NCI-H2107 treated with DMSO at 0.1 percent for 48 hours (cell line): ENCODE measurements around the gene C17orf75.
A peak's percentile ranks its signal among the peaks of the same experiment; 100 is the strongest.
"Not testable (repeated sequence)": the region's sequence is repeated elsewhere in the genome, so short reads cannot be mapped to it uniquely, and the experiment has no call there.

Experiments
- DNase-seq: peaks from one replicate; lab custom pipeline; 2025; ENCODE audit not compliant: unreplicated experiment; lab: John Stamatoyannopoulos, UW

The C17orf75 gene

DNA sequence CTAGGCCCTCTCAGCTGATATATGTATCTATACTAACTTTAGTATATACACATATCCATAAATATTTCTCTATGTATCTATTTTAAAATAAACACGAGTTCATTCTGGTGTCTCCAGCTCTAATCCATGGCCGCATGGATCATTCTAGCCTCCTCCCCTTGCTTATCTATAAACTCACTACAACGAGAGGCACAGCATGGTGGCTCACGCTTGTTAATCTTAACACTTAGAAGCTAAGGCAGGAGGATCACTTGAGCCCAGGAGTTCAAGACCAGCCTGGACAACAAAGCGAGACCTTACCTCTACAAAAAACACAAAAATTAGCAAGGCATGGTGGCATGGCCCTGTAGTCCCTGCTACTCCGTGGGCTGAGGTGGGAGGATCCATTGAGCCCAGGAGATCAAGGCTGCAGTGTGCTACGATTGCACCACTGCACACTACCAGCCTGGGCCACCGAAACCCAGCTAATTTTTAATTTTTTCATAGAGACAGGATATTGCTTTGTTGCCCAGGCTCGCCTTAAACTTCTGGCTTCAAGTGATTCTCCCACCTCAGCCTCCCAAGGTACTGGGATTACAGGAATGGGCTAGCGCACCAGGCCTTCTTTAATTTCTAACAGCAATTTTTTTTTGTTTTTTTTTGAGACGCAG is 4.1 kb upstream of the C17orf75 start:
- no peak for DNase-seq

DNA sequence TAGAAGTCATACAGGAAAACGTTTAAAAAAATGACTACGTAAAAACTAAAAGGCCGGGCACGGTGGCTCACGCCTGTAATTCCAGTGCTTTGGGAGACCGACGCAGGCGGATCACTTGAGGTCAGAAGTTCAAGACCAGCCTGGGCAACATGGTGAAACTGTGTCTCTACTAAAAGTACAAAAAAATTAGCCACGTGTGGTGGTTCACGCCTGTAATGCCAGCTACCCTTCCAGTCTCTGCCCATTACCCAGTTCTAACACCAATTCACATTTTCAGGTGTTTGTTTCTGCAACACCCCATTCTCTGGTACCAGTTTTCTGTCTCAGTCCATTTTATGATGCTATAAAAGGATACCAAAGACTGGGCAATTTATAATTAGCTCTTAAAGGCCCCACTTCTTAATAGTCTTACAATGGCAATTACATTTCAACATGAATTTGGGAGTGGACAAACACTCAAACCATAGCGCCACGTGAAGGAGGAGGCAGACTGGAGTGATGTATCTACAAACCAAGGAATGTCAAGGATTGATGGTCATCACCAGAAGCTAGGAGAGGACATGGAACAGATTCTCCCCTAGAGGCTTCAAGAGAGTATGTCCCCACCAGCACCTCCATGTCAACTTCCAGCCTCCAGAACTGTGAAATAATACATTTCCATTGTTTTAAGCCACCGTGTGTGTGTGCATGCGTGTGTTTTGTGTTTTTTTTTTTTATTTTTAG is 791 bp upstream of the C17orf75 start:
- DNase-seq = no peak

DNA sequence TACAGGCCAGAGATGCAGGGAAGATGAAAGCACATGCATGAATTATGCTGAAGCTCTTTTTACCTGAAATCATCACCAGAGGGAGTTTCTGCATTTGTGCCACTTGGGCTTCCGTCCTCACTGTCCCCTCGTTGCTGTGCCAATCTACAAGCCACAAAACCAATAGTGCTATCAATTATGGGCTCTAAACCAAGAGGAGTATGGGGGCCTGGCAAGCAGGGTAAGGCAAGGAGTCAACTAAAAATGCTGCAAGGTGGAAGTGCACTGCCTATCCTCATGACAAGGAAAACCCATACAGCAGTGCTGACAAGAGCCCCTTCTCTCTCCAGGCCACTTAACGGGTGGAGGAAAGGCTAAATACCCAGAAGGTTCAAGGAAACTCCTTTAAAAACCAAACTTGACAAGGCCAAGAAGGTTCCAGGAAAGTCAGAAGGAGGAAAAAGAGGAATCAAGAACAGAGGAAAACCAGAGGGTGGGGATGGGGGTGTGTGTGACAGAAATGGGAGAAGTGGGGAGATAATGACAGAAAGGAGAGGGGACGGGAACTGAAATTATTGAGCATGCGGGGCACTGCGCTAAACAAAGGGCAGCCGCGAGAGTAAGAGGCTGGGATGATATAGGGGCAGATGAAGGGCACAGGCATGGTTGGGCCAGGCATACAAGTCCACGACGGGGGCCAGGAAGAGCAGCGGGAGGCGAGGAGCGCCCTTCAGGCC is 674 bp downstream of the C17orf75 start:
- no peak for DNase-seq

DNA sequence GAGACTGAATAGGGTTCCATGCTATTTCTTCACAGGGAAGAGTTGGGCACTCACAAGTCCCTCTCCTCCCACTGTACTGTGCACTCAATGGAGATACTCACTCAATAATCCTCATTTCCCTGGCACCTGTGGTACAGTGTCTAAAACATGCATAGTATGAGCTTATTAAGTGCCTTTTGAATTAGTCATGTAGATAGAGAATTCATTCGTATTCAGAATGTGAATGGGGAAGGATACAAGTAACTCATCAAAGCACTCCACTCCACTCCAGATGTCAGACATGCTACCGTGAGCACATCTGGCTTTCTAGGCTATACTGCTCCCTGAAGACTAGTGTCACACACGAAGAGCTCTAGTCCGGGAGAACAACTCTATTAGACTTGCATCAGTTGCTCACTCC is 6.3 kb downstream of the C17orf75 start:
- DNase-seq = no peak

DNA sequence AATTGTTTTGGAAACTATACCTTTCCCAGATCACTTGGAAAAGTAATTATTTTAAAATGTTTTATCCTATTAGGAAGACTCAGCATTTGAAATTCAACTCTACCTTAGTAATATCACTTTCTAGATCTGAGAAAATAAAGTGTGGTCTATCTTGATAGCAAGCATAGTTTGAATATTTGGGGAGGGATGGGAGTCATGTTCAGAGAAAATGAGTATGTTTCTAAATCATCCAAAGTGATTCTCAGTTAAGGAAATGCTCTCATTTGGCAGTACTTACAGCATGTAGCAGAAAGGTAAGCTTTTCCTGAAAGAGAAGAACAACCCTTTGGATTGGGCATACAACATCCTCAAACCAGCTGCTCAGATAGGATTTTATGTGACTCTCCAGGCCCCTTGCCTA is 6.9 kb downstream of the C17orf75 start:
- no peak for DNase-seq

DNA sequence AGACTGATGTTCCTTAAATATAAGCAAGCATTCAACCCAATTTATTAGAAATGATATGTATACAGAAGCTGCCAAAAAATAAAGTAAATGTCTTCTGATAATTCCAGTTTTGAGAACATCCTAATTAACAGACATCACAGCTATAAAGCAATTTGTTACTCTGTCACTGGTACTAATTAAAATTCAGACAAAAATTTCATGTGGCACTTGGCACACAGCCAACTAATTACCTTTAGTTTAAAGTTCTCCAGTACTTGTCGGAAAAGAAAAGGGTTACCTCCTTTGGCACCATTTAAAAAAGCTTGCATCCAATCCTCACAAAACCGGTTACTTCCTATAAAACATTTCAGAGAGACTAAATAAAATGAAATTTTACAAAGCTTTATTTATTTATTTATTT is 8.8 kb downstream of the C17orf75 start:
- no peak for DNase-seq

DNA sequence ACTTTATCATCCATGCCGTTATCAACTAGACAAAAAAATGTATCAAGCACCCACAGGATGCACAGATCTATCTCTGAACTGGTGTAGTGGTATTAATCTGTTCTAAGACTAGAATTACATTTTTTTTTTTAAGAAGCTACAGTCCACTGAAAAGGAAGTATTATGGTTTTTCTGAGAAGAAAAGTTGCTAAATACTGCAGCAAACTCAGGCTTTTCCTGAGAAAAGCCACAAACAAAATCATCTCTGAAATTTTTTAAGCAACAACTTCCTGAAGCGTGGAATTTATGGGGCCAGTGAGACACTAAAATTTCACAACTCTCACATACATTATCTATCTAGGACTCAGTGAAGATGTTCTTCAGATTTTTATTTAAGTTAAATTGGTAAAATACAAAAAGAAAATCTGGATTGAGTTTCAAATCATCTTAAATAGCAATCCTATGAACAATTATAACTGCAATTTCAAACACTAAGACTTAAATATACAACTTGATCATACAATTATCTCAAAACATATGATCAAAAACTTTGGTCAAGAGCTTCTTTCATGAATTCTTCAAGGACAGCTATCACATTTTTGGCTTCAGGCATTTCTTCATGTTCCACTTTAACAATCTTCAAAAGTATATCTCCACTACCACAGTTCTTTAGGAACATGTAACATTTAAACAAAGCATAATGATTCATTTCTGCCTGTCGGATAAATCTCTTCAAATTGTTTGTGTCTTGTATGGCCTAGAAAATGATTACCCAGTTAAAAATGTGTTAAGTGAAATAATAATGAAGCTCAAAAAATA is 10.5 kb downstream of the C17orf75 start:
- DNase-seq = no peak

DNA sequence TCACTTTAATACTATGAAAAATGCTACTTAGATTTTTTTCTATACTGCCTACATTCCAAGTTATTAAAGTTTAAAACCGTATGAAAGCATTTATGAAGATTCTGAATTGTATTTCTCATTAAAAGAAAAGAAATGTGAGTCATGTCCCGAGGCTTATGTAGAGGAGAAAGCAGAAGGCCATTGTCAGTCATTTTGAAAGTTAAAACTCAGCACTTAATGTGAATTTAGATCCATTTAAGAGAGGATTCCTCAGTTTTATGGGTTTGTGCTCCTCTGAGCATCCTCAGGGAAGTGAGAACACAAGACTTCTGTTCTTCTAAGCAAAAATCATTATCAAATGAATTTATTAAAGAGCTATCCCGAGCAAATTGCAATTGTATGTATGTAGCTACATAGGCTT is 11.8 kb downstream of the C17orf75 start:
- DNase-seq = no peak

DNA sequence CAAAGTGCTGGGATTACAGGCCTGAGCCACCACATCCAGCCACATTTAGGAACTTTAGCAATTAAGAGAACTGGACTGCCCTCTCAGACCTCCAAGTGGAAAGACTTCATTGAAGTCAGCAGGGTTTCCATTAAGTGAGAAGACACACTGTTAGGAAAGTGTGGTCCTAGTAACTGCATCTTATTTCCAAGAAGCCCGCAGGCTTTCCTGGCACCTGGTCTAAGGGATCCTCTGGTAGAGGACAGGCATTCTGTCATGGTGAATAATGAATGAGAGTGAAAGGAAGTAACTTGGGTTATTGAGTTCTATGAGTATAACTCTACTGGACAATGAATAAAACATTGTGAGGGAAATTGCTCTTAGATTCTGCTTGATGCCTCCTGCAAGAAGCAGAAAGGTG is 14.1 kb downstream of the C17orf75 start:
- no peak for DNase-seq

DNA sequence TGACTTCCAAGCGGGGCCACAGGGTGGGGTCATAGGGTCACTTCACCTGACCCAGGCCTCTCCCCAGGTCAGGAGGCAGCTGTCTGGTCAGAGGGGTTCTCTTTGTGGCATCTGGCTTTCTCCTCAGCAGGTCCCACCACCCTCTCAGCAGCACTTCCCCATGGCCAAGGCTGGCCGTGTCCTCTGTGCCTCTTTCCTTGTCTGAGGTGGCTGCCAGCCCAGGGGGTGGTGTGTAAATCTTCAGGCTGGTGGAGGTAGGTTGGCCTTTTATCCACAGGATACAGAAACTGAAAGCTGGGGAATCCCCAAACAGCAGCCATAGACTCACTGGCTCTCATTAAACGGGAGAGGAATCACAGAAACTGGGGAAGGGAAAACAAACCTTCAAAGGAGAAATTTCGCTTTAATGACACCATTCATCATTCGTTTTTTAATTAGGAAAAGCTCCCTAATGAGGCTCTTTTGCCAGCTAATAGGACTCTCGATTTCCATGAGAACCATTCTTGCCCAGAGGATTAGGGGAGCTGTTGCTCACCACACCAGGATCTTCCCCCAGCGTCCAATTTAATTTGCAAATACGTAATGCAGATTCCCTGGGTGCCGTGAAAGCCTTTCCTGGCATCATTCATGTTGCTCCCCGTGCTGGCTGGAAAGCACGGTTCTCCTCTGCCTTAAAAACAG is 18.0 kb downstream of the C17orf75 start:
- no peak for DNase-seq

DNA sequence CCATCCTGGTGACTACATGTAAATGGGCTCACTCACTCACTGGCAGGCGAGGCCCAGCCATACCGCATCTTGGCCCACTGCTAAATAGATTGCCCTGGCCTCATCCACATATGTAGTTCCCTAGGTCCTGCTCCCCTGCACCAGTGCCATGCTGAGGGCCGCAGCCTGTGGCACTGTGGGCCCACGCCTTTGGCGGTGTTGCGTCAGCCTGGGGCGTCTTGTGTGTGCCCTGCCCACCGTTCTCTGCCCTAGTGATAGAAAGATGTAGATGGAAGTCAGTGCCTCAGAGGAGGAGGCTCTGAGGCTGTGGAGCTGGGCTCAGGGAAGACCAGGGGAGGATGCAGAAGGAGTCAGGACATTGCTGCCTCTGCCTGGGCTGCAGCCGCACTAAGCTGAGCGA is 18.9 kb downstream of the C17orf75 start:
- no peak for DNase-seq

DNA sequence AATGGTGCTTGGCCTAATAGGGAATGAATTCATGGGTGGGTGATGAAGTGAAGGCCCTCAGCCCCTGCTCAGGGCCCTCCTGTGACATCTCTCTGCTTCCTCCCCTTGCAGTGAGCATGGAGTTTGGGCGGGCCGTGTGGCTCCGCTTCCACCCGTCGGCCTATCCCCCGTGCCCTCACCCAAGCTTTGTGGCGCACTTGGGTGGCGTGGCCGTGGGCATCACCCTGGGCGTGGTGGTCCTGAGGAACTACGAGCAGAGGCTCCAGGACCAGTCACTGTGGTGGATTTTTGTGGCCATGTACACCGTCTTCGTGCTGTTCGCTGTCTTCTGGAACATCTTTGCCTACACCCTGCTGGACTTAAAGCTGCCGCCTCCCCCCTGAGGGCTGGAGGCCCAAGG is 21.1 kb downstream of the C17orf75 start:
- no peak for DNase-seq

DNA sequence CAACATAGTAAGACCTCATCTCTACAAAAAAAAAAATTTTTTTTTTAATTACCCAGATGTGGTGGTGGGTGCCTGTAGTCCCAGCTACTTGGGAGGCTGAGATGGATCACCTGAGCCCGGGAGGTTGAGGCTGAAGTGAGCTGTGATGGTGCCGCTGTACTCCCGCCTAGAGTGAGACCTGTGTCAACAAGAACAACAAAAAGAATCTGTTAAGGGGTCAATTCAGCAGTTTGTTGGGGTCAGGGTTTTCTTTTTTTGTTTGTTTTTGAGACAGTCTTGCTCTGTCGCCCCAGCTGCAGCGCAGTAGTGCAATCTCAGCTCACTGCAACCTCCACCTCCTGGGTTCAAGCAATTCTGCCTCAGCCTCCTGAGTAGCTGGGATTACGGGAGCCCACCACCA is 21.9 kb downstream of the C17orf75 start:
- not testable (repeated sequence) for DNase-seq

DNA sequence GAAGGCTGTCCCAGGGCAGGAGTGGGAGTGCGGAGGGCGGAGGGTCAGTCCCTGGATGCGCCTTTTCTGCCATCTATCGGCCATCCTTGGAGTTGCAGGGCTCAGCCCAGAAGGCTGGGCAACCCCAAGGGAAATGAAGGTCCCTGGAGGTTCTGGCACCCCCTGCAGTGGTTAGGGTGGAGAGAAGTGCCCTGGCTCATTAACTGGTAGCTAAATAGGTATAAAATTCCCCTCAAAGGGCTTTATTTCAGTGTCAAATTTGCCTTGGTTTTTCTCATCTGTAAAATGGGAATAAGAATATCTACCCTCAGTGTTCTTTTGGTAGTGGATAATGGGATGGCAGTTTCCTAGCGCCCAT is 22.4 kb downstream of the C17orf75 start:
- DNase-seq = peak; percentile 40

DNA sequence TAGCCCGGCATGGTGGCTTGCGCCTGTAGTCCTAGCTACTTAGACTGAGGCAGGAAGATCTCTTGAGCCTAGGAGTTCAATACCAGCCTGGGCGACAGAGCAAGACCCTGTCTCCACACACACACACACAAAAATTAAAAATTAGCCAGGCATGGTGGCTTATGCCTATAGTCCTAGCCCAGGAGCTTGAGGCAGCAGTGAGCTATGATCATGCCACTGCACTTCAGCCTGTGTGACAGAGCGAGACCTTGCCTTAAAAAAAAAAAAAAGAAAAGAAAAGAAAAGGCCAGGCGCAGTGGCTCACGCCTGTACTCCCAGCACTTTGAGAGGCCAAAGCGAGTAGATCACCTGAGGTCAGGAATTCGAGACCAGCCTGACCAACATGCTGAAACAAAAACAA is 23.9 kb downstream of the C17orf75 start:
- DNase-seq = no peak

DNA sequence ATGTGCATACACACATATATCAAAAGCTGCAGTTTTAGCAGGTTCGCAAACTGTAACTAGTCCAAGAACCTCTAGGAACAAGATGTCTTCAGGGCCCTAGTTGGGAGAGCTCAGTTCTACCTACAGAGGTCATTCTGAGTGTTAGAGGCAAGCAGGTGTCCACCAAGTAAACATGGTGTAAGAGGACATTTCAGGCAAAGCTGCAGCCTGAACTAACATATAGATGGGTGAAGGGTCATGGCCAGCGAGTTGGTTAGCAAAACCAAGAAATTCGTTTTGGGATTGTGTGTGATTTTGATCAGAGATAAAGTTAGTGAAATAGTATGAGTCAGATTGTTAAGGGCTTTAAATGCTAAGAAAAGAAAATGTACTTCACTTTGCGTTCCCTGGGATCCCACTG is 24.6 kb downstream of the C17orf75 start:
- no peak for DNase-seq

DNA sequence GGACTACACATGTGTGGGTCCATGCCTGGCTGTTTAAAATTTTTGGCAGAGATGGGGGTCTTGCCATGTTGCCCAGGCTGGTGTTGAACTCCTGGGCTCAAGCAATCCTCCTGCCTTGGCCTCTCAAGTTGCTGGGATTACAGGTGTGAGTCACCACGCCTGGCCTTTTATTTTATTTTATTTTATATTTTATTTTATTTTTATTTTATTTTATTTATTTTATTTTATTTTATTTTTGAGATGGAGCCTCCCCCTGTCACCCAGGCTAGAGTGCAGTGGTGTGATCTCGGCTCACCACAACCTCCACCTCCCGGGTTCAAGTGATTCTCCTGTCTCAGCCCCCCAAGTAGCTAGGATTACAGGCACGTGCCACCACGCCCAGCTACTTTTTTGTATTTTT is 25.3 kb downstream of the C17orf75 start:
- DNase-seq = not testable (repeated sequence)

DNA sequence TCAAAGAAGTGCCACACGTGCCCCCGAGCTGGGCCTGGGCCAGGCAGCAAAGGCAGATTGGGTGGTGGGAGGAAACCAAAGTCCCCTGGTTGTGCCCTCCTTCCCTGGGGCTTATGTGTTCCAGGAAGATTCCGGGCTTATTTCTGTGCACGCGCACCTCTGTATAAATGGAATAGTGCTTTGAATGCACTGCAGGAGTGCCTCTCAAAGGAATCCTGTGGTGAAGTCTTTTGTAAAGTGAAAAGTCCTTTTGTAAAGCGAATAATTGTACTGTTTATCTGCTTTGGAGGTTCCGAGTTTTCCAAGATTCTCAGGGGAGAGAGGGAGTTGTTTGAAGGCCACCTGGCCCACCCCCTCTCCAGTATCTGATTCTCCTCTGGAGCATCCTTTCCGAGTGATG is 26.8 kb downstream of the C17orf75 start:
- DNase-seq = peak; percentile 68

DNA sequence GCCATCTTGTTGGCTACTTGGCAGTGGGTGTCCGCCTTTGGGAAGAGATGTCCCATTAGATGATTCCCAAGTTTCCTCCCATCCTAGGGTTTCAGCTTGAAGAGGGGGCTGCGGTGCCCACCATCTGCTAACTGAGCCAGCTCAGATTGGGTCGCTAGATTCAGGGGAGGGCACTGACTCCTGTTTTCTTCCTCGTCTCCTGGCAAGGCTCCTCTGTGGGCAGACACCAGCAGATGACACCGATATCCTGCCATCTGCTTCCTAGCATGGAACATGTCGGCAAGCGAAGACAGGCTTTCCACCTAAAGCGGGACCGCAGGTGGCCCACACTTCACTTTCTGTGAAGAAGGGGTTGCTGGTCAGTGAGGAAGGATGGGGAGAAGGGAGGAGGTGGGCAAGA is 27.3 kb downstream of the C17orf75 start:
- no peak for DNase-seq

DNA sequence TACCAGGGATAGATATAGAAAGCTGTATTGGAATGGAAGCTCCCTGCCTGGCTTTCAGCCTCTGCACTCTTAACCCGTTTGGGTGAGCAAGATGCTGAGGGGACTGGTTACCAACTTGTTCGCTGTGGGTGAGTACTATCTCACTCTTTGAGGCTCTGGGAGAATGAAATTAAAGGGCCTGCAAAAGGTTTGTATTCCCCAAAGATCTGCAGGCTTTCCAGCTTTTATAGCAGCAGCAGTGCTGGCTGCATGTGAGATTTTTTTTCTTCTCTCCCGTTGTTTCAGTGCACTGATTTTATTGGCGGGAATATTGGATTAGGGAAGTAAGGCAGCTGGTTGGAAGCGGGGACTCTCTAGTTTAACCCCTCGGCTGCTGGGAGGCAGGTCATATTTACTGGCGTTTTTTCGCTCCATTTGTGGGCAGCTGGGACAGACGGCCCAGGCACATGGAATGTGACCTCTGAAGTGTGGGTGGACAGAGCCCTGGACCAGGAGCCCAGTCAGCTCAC is 30.9 kb downstream of the C17orf75 start:
- DNase-seq = no peak

DNA sequence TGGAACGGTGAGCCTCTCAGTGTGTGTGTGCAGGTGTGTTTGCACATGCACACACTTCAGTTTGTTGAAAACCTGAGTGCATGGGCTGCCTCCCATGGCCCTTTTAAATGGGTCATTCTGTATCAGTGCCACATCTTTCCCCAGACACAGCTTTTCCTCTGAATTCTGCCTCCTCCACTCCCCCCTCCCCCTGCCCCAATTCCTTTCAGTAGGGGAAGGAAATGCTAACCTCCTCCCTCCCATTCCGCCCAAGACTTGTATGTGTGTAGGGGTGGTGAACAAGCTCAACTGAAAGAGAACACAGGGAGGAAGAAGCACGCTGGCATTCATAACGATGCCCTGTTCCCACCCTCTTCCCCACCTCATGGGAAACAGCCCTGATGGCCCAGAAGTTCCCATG is 34.3 kb downstream of the C17orf75 start:
- DNase-seq = no peak
